Fibroblast of villous mesenchyme (primary cell): Measurements from ENCODE around the gene OPA3. TPM values are rescaled to one million over a fixed set of nuclear protein-coding genes. Genes with fewer than 3 reads are reported as not detected.

ENCODE experiments used
- DNase-seq: peaks from one replicate; pipeline ENCODE4 v3.0.0-alpha.2; 2010; ENCODE audit warnings: low read depth
- H3K4me3 ChIP-seq: 2 replicates; pipeline ENCODE4 v1.5.1; 2011; ENCODE audit warnings: low read depth, mild to moderate bottlenecking, low read length
- CTCF ChIP-seq: IDR thresholded peaks from 2 replicates; pipeline ENCODE4 v1.5.1; 2012; ENCODE audit warnings: low read depth, mild to moderate bottlenecking, low read length; ENCODE audit not compliant: insufficient read depth
- total RNA-seq: library from RNA; depleted of rRNA; stranded (reverse); fragments of >200 nt; gene quantifications from 2 replicates; pipeline ENCODE4 v1.2.3, GENCODE V29; 2012

Gene OPA3
- total RNA-seq, 1 donor: 8.2 TPM

GRCh38 chr19:45492137-45492626 is 92.4 kb downstream of the OPA3 start:
- peak overlapping the region; percentile 86 for H3K4me3 ChIP-seq
- TF ChIP-seq CTCF: no peak
- DNase-seq: no peak

GRCh38 chr19:45489216-45489855 is 95.3 kb downstream of the OPA3 start:
- no peak for DNase-seq
- no peak for TF ChIP-seq CTCF
- no peak overlapping the region for H3K4me3 ChIP-seq

GRCh38 chr19:45488708-45489107 is 95.9 kb downstream of the OPA3 start:
- H3K4me3 ChIP-seq: no peak overlapping the region
- DNase-seq: no peak
- no peak for TF ChIP-seq CTCF

GRCh38 chr19:45485305-45486077 is 99.1 kb downstream of the OPA3 start:
- peak; percentile 91 for TF ChIP-seq CTCF
- peak overlapping the region; percentile 82 for H3K4me3 ChIP-seq
- peak; percentile 93 for DNase-seq

- no peak for DNase-seq
- no peak for TF ChIP-seq CTCF
- H3K4me3 ChIP-seq: no peak overlapping the region
Observed at GRCh38 chr19:45484273-45484945, 100.2 kb downstream of the OPA3 start.

- H3K4me3 ChIP-seq: no peak overlapping the region
- DNase-seq: no peak
- no peak for TF ChIP-seq CTCF
Observed at GRCh38 chr19:45483033-45483432, 101.6 kb downstream of the OPA3 start.
